Measurements from ENCODE around the gene PCSK5.

The PCSK5 gene

GRCh38 chr9:76349865-76350264, 459.4 kb downstream of the PCSK5 start:
- TF ChIP-seq CTCF (IDR thresholded peaks at IDR 0.05; ENCODE audit: insufficient read depth, low read length, poor library complexity, severe bottlenecking) = no peak
- no peak for TF ChIP-seq EZH2phosphoT487 (conservative IDR thresholded peaks at IDR 0.05; ENCODE audit: low read length)
- Histone ChIP-seq H3K9me2 (replicated peaks; ENCODE audit: insufficient read depth, low read length) (no peaks in the 10 kb centered on the region), H3K9me3 (ENCODE audit: insufficient read depth, low read length) (no peaks in the 10 kb centered on the region), H3K36me3 (ENCODE audit: low read length) (no peaks in the 10 kb centered on the region), H3K27ac (ENCODE audit: low read depth, low read length) (no peak overlapping the region), H3K4me3 (ENCODE audit: insufficient read depth, low read length, poor library complexity, severe bottlenecking) (no peak overlapping the region), H3K9ac (ENCODE audit: low read length) (no peak overlapping the region), H2AFZ (ENCODE audit: low read depth, low read length, severe bottlenecking) (no peak overlapping the region), H3F3A (ENCODE audit: insufficient read depth) (no peaks in the 10 kb centered on the region), H4K20me1 (ENCODE audit: low read depth, low read length) (no peaks in the 10 kb centered on the region), H3K79me2 (ENCODE audit: insufficient read depth, low read length) (no peaks in the 10 kb centered on the region), H3K4me2 (ENCODE audit: low read depth, low read length, poor library complexity, severe bottlenecking) (no peak overlapping the region), H3K27me3 (ENCODE audit: low read length) (no peaks in the 10 kb centered on the region)

- Histone ChIP-seq H3K9me3 (ENCODE audit: insufficient read depth, low read length) (no peaks in the 10 kb centered on the region), H3K36me3 (ENCODE audit: low read length) (no peaks in the 10 kb centered on the region), H3F3A (ENCODE audit: insufficient read depth) (no peaks in the 10 kb centered on the region), H3K9ac (ENCODE audit: low read length) (no peak overlapping the region), H3K9me2 (replicated peaks; ENCODE audit: insufficient read depth, low read length) (no peaks in the 10 kb centered on the region), H3K27me3 (ENCODE audit: low read length) (no peaks in the 10 kb centered on the region), H3K27ac (ENCODE audit: low read depth, low read length) (no peak overlapping the region), H3K4me2 (ENCODE audit: low read depth, low read length, poor library complexity, severe bottlenecking) (no peak overlapping the region), H3K4me3 (ENCODE audit: insufficient read depth, low read length, poor library complexity, severe bottlenecking) (no peak overlapping the region), H2AFZ (ENCODE audit: low read depth, low read length, severe bottlenecking) (no peak overlapping the region), H4K20me1 (ENCODE audit: low read depth, low read length) (no peaks in the 10 kb centered on the region), H3K79me2 (ENCODE audit: insufficient read depth, low read length) (no peaks in the 10 kb centered on the region)
- TF ChIP-seq EZH2phosphoT487 (conservative IDR thresholded peaks at IDR 0.05; ENCODE audit: low read length) (no peak), CTCF (IDR thresholded peaks at IDR 0.05; ENCODE audit: insufficient read depth, low read length, poor library complexity, severe bottlenecking) (no peak)
Measured at GRCh38 chr9:76351006-76351405, 460.5 kb downstream of the PCSK5 start.

- H2AFZ ChIP-seq (ENCODE audit: low read depth, low read length, severe bottlenecking) = no peak overlapping the region
- TF ChIP-seq EZH2phosphoT487 (conservative IDR thresholded peaks at IDR 0.05; ENCODE audit: low read length) = no peak
- no peak for TF ChIP-seq CTCF (IDR thresholded peaks at IDR 0.05; ENCODE audit: insufficient read depth, low read length, poor library complexity, severe bottlenecking)
- no peaks in the 10 kb centered on the region for H3K79me2 ChIP-seq (ENCODE audit: insufficient read depth, low read length)
- no peak overlapping the region for H3K27ac ChIP-seq (ENCODE audit: low read depth, low read length)
- no peaks in the 10 kb centered on the region for H3K27me3 ChIP-seq (ENCODE audit: low read length)
- no peak overlapping the region for H3K9ac ChIP-seq (ENCODE audit: low read length)
- no peak overlapping the region for H3K4me3 ChIP-seq (ENCODE audit: insufficient read depth, low read length, poor library complexity, severe bottlenecking)
- H3K9me2 ChIP-seq (replicated peaks; ENCODE audit: insufficient read depth, low read length) = no peaks in the 10 kb centered on the region
- no peaks in the 10 kb centered on the region for H3K36me3 ChIP-seq (ENCODE audit: low read length)
- H4K20me1 ChIP-seq (ENCODE audit: low read depth, low read length) = no peaks in the 10 kb centered on the region
- no peaks in the 10 kb centered on the region for H3F3A ChIP-seq (ENCODE audit: insufficient read depth)
- no peaks in the 10 kb centered on the region for H3K9me3 ChIP-seq (ENCODE audit: insufficient read depth, low read length)
- no peak overlapping the region for H3K4me2 ChIP-seq (ENCODE audit: low read depth, low read length, poor library complexity, severe bottlenecking)
Measured at GRCh38 chr9:76352026-76352620, 461.6 kb downstream of the PCSK5 start.
